ENCODE measurements around the gene IL1R1.

- TF ChIP-seq, protein P1, sequence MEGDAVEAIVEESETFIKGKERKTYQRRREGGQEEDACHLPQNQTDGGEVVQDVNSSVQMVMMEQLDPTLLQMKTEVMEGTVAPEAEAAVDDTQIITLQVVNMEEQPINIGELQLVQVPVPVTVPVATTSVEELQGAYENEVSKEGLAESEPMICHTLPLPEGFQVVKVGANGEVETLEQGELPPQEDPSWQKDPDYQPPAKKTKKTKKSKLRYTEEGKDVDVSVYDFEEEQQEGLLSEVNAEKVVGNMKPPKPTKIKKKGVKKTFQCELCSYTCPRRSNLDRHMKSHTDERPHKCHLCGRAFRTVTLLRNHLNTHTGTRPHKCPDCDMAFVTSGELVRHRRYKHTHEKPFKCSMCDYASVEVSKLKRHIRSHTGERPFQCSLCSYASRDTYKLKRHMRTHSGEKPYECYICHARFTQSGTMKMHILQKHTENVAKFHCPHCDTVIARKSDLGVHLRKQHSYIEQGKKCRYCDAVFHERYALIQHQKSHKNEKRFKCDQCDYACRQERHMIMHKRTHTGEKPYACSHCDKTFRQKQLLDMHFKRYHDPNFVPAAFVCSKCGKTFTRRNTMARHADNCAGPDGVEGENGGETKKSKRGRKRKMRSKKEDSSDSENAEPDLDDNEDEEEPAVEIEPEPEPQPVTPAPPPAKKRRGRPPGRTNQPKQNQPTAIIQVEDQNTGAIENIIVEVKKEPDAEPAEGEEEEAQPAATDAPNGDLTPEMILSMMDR (IDR thresholded peaks at IDR 0.05; ENCODE audit: poor library complexity, severe bottlenecking) = no peak
- TF ChIP-seq MXI1 (conservative IDR thresholded peaks at IDR 0.05; ENCODE audit: poor library complexity, severe bottlenecking) (no peak), EP300 (conservative IDR thresholded peaks at IDR 0.05; ENCODE audit: poor library complexity, severe bottlenecking) (no peak), POLR2AphosphoS5 (IDR thresholded peaks at IDR 0.05) (no peak)
These were observed 36.4 kb upstream of the IL1R1 start for GRCh38 chr2:102106133-102106556.
